Tracheal epithelial cell (primary cell): ENCODE data around the gene MBNL1. TPM values are rescaled to one million over a fixed set of nuclear protein-coding genes. Genes with fewer than 3 reads are reported as not detected.

ENCODE experiments used
- total RNA-seq: library from RNA; depleted of rRNA; stranded (reverse); fragments of >200 nt; gene quantifications from 2 replicates; pipeline ENCODE4 v1.2.1, GENCODE V29; 2014

Gene MBNL1
- 84.2 and 116 TPM in 2 replicates for total RNA-seq

DNA sequence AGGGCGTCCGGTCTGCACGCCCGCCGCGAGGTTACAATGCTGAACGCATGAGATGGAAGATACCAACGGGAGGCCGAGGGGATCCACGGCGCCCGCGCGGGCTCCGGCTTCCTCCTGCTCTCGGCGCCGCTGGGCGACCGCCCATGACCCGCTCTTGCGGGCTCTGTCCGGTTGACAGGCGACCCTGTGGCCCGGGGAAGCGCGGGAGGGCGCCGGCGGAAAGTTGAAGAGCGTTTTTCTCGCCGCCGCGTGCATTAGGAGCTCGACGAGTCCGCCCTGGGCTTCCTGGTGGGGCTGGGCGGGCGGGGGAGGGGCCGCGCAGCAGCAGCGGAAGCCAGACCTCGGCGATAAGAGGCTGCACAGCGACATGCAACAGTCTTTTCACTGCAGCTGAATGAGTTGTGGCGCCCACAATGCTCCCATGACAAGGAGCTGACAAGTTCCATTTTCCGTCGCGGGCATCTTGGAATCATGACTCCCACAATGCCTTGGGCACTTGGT is at the start of gene MBNL1:
Gene MBNL1, plus strand, starts transcription at position 375 of the 501 bp plus-strand sequence. CDS start 31,265 bp downstream, outside the sequence.

